Measurements from ENCODE around the gene MLX.

Gene MLX

DNA sequence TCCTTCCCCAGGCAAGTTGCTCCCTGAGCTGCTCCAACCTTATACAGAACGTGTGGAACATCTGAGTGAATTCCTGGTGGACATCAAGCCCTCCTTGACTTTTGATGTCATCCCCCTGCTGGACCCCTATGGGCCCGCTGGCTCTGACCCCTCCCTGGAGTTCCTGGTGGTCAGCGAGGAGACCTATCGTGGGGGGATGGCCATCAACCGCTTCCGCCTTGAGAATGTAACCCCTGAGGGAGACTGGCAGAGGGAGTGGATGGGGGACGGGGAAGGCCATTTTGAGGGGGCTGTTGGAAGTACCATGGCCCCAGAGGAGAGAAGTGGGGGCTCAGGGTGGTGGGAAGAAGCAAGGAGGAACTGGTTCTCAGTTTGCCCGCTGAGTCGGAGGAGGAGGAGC, 3.0 kb upstream of the MLX start:
- peaks cover 5% of the 10 kb centered on the region; the same call in 1 of the 2 replicates for H3F3A ChIP-seq (ENCODE audit: insufficient read depth)
- no peak overlapping the region for H3K4me3 ChIP-seq (ENCODE audit: insufficient read depth, low read length, poor library complexity, severe bottlenecking)
- H3K27ac ChIP-seq (ENCODE audit: low read depth, low read length): no peak overlapping the region
- no peaks in the 10 kb centered on the region for H4K20me1 ChIP-seq (ENCODE audit: low read depth, low read length)
- peak overlapping the region; percentile 80 for H3K4me2 ChIP-seq (ENCODE audit: low read depth, low read length, poor library complexity, severe bottlenecking)
- no peaks in the 10 kb centered on the region for H3K36me3 ChIP-seq (ENCODE audit: low read length)
- no peaks in the 10 kb centered on the region for H3K27me3 ChIP-seq (ENCODE audit: low read length)
- no peaks in the 10 kb centered on the region for H3K9me3 ChIP-seq (ENCODE audit: insufficient read depth, low read length)
- TF ChIP-seq, protein P1, sequence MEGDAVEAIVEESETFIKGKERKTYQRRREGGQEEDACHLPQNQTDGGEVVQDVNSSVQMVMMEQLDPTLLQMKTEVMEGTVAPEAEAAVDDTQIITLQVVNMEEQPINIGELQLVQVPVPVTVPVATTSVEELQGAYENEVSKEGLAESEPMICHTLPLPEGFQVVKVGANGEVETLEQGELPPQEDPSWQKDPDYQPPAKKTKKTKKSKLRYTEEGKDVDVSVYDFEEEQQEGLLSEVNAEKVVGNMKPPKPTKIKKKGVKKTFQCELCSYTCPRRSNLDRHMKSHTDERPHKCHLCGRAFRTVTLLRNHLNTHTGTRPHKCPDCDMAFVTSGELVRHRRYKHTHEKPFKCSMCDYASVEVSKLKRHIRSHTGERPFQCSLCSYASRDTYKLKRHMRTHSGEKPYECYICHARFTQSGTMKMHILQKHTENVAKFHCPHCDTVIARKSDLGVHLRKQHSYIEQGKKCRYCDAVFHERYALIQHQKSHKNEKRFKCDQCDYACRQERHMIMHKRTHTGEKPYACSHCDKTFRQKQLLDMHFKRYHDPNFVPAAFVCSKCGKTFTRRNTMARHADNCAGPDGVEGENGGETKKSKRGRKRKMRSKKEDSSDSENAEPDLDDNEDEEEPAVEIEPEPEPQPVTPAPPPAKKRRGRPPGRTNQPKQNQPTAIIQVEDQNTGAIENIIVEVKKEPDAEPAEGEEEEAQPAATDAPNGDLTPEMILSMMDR (IDR thresholded peaks at IDR 0.05; ENCODE audit: insufficient read depth, low read length, poor library complexity, severe bottlenecking): no peak
- no peak for TF ChIP-seq EZH2phosphoT487 (conservative IDR thresholded peaks at IDR 0.05; ENCODE audit: low read length)
- no peak overlapping the region for H2AFZ ChIP-seq (ENCODE audit: low read depth, low read length, severe bottlenecking)
- no peaks in the 10 kb centered on the region for H3K9me2 ChIP-seq (replicated peaks; ENCODE audit: insufficient read depth, low read length)
- H3K79me2 ChIP-seq (ENCODE audit: insufficient read depth, low read length): peaks cover 41% of the 10 kb centered on the region
- 0 out of 2 replicates have a peak overlapping the region, but pooled peaks have one; percentile 85 for H3K9ac ChIP-seq (ENCODE audit: low read length)

DNA sequence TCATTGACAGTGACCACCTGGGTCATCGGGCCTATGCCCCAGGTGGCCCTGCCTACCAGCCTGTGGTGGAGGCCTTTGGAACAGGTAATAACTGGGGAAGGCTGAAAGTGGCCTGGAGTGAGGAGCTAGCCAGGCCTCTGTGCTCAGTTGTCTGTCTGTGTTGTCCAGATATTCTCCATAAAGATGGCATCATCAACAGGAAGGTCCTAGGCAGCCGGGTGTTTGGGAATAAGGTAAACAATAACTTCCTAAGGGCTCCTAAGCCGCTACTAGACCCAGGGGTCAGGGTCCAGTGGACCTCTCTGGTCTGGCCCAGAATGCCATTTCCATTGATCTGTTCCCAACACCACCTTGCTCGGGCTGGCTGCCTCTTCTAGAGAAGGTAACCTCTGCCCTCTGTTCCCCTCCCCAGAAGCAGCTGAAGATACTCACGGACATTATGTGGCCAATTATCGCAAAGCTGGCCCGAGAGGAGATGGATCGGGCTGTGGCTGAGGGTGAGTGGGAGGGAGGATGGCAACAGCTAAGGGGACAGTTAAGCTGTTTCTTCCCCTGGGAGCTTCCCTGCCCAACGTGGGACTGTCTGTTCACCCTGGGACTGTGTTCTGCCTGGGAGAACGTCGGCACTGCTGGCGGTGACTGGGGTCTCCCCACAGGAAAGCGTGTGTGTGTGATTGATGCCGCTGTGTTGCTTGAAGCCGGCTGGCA, 1.9 kb upstream of the MLX start:
- H4K20me1 ChIP-seq (ENCODE audit: low read depth, low read length): no peaks in the 10 kb centered on the region
- H3K9me2 ChIP-seq (replicated peaks; ENCODE audit: insufficient read depth, low read length): no peaks in the 10 kb centered on the region
- H3K36me3 ChIP-seq (ENCODE audit: low read length): no peaks in the 10 kb centered on the region
- no peak overlapping the region for H3K4me3 ChIP-seq (ENCODE audit: insufficient read depth, low read length, poor library complexity, severe bottlenecking)
- no peaks in the 10 kb centered on the region for H3K9me3 ChIP-seq (ENCODE audit: insufficient read depth, low read length)
- no peak overlapping the region for H3K27ac ChIP-seq (ENCODE audit: low read depth, low read length)
- H3K4me2 ChIP-seq (ENCODE audit: low read depth, low read length, poor library complexity, severe bottlenecking): no peak overlapping the region
- peaks cover 5% of the 10 kb centered on the region; the same call in 1 of the 2 replicates for H3F3A ChIP-seq (ENCODE audit: insufficient read depth)
- H2AFZ ChIP-seq (ENCODE audit: low read depth, low read length, severe bottlenecking): no peak overlapping the region
- H3K9ac ChIP-seq (ENCODE audit: low read length): no peak overlapping the region
- no peak for TF ChIP-seq EZH2phosphoT487 (conservative IDR thresholded peaks at IDR 0.05; ENCODE audit: low read length)
- TF ChIP-seq, protein P1 (IDR thresholded peaks at IDR 0.05; ENCODE audit: insufficient read depth, low read length, poor library complexity, severe bottlenecking): no peak
- H3K27me3 ChIP-seq (ENCODE audit: low read length): no peaks in the 10 kb centered on the region
- H3K79me2 ChIP-seq (ENCODE audit: insufficient read depth, low read length): peaks cover 41% of the 10 kb centered on the region

DNA sequence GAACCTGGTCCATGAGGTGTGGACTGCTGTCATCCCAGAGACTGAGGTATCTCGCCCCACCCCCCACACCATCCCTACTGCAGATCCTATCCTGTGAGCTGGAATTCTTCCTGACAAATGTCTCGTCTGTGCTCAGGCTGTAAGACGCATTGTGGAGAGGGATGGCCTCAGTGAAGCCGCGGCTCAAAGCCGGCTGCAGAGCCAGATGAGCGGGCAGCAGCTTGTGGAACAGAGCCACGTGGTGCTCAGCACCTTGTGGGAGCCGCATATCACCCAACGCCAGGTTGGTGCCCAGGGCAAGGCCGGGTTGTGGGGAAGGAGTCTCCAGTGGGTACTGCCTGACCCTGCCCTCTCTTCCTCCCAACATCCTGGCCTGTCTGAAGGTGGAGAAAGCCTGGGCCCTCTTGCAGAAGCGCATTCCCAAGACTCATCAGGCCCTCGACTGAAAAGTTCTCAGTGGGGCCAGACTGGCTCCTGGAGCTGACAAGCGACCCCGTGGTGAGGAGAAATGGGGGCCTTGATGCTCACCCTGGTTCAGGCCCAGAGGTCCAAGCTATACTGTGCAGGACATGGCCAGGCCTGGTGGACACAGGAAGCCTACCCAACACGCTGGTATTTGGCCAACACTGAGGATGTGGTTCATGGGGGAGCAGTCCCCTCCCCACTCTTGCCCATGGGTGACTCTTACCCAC, 1.2 kb upstream of the MLX start:
- peak overlapping the region; percentile 25; the same call in 1 of the 2 replicates for H3K27ac ChIP-seq (ENCODE audit: low read depth, low read length)
- TF ChIP-seq, protein P1 (IDR thresholded peaks at IDR 0.05; ENCODE audit: insufficient read depth, low read length, poor library complexity, severe bottlenecking): no peak
- no peak for TF ChIP-seq EZH2phosphoT487 (conservative IDR thresholded peaks at IDR 0.05; ENCODE audit: low read length)
- H3K27me3 ChIP-seq (ENCODE audit: low read length): no peaks in the 10 kb centered on the region
- no peak overlapping the region for H2AFZ ChIP-seq (ENCODE audit: low read depth, low read length, severe bottlenecking)
- no peak overlapping the region for H3K4me2 ChIP-seq (ENCODE audit: low read depth, low read length, poor library complexity, severe bottlenecking)
- no peaks in the 10 kb centered on the region for H3K9me3 ChIP-seq (ENCODE audit: insufficient read depth, low read length)
- peaks cover 5% of the 10 kb centered on the region; the same call in 1 of the 2 replicates for H3F3A ChIP-seq (ENCODE audit: insufficient read depth)
- H3K4me3 ChIP-seq (ENCODE audit: insufficient read depth, low read length, poor library complexity, severe bottlenecking): no peak overlapping the region
- no peak overlapping the region for H3K9ac ChIP-seq (ENCODE audit: low read length)
- no peaks in the 10 kb centered on the region for H3K36me3 ChIP-seq (ENCODE audit: low read length)
- no peaks in the 10 kb centered on the region for H3K9me2 ChIP-seq (replicated peaks; ENCODE audit: insufficient read depth, low read length)
- H3K79me2 ChIP-seq (ENCODE audit: insufficient read depth, low read length): peaks cover 41% of the 10 kb centered on the region
- no peaks in the 10 kb centered on the region for H4K20me1 ChIP-seq (ENCODE audit: low read depth, low read length)

Measured in SU-DHL-6 (cell line).